A204.1 (cell line): ENCODE results near the gene KCNMA1.

ENCODE experiments used
- FAIRE-seq: peaks from 2 replicates; lab custom pipeline; 2012; peaks lifted over from hg19 to GRCh38; lab: Jason Lieb, UNC

The KCNMA1 gene

GRCh38 chr10:77631241-77631640 lies 6.4 kb downstream of the KCNMA1 start:
- no peak for FAIRE-seq

DNA sequence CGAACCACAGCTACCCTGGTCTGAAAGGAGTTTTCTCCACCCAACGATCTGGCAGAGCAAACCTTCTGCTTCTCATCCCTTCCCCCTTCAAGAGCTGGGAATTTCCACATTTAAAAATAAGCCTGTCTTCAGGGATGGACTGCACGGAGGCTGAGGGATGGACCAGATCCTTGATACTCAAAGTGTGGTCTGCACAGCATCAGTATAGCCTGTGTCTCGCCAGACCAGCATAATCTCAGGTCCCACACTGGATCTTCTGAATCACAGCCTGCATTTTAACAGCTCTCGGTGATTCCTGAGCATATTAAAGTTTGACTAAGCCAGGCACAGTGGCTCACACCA lies 7.1 kb downstream of the KCNMA1 start:
- no peak for FAIRE-seq

DNA sequence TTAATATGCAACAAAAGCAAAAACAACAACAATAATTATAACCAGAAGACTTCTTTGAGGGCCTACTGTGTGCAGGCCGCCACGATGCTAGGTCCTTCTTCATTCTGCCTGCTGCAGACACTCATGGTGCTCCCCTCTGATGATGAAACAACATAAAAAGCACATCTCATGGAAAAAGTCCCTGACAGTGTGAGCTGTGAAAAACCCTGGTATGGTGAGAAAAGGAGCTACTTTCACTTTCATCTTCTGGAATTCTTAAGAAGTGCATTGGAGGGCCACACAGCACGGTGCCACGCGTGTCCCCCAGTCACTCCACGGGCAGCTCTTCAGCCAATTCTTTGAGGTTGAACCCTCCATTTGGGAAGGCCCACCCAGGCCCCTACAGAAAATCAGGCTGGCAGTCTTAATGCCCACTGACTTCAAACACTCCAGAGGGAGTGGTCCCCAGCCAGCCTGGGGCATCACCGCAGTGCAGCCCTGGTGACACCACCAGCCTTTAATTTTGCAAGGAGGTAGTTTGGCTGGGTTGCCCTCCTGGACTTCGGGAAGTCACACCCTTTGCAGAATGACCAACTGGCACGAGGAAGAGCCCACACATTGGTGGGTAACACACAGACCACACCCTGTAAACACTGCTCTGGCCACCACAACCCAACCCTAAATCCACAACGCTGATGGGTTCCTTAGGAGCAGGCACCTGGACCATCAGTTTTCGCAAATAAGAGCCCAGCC lies 7.7 kb downstream of the KCNMA1 start:
- FAIRE-seq: no peak

- FAIRE-seq: no peak
Observed at GRCh38 chr10:77628906-77629730, 8.5 kb downstream of the KCNMA1 start.

DNA sequence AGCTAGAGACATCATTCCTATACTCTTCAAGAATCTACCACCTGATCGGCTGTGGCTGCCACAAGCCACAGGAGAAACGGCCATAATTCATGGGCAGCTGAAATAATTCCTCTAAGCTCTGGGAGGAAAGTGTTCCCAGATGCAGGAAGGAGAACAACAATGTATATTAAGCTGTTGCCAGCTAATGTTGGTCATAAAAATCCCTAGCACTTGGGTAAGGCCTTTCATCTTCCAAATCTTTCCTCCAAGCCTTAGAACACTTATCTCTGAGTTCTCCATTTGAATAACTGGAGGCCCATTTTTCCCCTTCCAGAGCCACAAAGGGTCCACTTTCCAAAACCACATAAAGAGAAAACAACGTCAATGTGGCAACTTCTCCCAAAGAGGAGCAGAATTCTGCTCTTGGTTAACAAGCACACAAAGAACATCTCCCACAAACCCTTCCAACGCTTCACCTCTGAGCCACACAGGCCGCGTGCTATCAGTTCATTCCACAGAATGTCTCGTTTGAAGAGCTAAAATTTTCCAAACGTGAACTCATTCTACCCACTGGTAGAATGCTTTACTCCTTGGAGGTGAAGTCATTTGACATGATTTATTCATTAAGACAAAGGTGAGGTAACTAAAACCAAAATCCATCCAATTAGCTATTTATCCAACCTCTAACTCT lies 11.2 kb downstream of the KCNMA1 start:
- no peak for FAIRE-seq

GRCh38 chr10:77625379-77625778 lies 12.2 kb downstream of the KCNMA1 start:
- no peak for FAIRE-seq

DNA sequence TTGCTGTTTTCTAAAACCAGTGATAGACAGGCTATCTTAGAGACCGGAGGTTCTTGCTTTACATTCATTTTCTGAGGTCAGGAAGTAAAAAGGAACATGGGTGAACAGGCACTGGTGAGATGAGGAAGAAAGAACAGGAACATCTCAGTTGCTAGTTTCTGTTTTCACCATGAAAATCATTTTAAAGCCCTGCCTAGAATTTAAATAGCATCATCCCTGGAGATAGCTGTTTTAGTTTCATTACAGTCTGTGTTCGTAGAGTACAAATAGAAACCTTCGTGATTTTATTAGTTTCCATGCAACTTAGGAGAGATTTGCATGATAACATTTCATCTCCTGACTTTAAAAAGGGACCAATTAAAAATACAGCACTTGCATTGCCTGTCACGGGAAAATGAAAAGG lies 14.7 kb downstream of the KCNMA1 start:
- FAIRE-seq: no peak

DNA sequence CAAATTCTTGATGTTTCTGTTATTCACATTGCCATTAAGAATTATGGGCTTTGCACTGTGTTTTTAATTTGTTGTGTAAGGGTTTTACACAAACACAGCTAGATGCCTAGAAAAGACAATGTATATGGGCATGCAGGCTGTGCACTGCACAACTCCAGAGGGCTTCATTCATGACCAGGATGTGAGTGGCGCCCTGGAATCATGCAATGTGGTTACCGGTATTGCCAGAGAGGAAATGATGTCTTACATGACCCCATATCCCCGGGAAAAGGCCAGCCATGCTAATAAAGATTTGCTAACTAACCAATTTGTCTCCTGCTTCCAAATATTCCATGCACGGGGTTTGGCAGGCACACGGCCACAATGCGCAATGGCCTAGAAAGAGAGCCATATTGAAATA lies 16.9 kb downstream of the KCNMA1 start:
- FAIRE-seq: no peak

- FAIRE-seq: no peak
Observed at GRCh38 chr10:77619964-77620703, 17.5 kb downstream of the KCNMA1 start.

DNA sequence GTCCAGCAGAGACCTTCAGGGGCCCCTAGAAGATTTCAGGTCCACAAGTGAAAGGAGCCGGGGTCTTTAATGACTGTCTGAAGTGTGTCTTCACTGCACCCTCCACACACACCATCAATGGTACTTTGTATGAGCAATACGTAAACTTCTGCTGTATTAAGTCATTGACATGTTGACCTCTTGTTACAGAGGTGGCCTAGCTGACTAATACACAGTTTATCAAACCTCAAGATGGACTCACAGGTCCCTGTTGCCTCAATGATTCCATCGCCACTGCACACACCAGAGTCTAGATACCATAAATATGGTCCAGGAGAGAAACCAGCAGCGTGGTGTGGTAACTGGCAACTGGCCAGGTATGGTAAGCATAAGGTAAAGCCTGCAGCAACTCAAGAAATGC lies 19.5 kb downstream of the KCNMA1 start:
- FAIRE-seq: no peak

DNA sequence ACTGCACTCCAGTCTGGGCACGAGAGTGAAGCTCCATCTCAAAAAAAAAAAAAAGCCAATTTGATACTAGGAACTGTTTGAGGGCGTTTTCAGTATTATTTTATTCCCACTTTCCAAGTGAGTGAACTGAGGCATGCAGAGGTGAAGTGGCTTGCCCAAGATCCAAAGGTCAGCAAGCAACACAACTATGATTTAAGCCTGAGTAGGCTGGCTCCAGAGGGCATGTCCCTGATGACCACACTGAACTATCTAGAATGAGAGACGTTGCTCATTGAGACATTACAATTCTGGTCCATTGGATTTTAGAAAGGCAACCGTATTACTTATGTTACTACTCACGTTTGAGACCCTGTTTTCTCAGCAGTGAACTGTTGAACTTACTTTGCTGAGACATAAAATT lies 20.8 kb downstream of the KCNMA1 start:
- FAIRE-seq: no peak

GRCh38 chr10:77614778-77615625 lies 22.6 kb downstream of the KCNMA1 start:
- FAIRE-seq: no peak

DNA sequence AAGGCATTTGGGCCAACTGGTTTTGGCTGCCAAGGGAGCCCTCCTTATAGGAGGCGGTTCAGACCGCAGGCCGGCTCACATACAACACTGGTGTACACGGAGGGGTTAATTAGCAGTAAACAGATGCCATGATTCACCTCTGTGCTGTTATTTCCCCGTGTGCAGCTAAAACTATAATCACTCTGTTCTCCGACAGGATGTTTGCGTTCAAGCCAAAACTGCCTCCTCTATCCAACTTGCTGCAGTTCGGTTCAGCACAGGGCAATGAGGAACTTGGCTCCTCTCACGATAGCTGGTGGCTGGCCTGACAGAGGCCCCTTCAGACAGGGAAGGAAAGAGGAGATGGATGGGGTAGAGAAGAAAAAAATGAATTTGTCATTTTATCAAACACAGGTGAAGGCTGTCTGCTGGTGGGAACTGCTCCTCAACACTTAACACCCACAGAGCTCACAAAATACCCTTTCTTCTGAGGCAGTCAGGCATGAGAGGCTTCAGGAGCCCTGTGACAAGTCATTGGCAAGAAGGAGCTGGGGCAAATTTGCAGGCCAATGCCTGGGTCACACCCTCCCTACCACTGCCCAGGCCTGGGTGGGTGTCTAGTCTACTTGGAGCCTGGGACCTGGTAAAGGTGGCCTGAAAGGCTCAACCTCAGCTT lies 24.0 kb downstream of the KCNMA1 start:
- no peak for FAIRE-seq

DNA sequence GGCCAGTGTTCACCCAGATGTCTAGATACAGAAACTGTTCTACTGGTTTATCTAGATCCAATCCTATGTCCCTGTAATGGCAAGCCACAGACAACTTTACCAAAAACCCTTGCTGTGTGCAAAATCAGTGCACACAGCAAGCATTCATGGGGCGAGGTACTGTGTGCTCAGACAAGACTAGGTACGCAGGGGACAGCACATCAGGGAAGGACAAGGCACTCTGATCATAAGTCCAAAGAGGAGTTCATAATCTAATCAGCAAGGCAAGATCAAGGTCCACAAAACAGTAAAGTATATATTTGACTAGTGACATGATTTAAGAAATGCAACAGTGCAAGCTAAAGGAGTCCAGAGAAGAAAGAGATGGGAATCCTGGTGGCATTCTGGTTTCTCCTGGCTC lies 25.9 kb downstream of the KCNMA1 start:
- FAIRE-seq: no peak

- FAIRE-seq: no peak
Observed at GRCh38 chr10:77611221-77611620, 26.4 kb downstream of the KCNMA1 start.

DNA sequence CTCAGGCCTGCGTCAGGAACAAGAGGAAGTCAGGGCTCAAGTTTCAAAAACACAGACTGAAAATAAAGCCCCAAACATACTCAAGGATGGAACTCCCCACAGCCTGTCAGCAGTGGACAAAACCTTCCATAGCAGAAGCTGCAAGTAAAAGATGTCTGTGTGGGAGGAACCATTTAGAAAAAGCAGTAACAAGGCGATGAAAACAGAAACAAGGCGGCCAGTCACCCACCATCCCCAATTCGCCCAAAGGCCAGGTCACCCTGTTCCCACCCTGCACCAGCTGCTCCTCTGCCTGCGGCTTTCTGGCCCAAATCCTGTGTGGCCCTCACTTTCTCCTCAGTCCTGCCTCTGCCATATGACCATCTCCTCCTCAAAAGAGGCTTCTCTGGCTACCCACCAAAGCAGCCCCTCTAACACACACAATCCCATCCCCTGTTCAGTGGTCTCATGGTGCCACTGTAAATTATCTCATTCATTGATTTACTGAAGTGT lies 27.8 kb downstream of the KCNMA1 start:
- FAIRE-seq: no peak

DNA sequence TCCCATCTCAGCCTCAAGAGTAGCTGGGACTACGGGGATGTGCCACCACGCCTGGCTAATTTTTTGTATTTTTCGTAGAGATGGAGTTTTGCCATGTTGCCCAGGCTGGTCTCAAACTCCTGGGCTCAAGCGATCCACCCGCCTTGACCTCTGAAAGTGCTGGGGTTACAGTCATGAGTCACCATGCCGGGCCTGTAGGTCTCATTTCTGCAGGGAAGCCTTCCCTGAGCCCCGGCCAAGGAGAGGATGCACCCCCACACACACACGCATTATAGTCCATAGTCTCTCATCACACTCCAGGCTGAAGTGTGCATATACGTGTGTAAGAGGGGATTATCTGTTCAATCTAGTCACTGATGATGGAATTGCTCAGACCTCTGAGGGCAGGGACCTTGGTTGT lies 29.3 kb downstream of the KCNMA1 start:
- no peak for FAIRE-seq

DNA sequence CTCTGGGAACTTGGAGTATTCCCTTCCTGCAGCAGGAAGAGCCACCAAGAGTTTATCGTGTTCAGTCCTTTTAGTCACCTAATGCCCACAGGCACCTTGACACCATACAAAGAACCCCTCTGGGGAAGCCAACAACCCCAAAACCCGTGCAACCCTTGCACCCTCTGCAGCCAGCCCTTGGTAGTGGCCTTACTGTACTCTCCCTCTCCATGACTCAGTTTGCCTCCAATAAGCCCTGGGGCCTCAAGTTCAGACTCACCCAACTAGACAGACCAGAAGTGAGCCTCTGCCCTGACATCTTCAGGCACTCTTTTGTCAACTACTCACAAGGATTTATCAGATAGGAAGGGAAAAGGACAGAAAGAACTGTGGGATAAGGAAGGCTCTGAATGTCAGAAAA lies 30.9 kb downstream of the KCNMA1 start:
- FAIRE-seq: no peak

GRCh38 chr10:77605466-77605865 lies 32.1 kb downstream of the KCNMA1 start:
- no peak for FAIRE-seq

- FAIRE-seq: no peak
Observed at GRCh38 chr10:77604941-77605351, 32.7 kb downstream of the KCNMA1 start.

DNA sequence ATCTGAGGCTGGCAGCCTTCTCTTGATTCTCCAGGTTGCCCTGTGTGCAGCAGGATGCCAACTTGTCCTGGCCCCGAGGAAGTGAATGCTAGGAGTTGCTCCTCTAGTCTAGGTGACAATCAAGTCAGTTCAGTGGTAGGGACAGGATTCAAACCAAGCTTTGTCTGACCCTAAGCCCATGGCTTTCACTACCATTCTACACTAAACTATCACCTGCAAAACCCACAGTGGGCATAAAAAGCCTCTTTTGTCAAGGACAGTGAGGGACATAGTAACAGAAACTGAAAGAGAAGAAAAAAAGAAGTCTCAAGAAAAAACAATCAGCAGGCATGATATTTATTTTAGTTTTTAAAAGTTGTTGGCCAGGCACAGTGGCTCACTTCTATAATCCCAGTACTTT lies 33.5 kb downstream of the KCNMA1 start:
- no peak for FAIRE-seq
